B cell (primary cell): ENCODE data around the gene TNRC6C. TPM values are rescaled to one million over a fixed set of nuclear protein-coding genes. Genes with fewer than 3 reads are reported as not detected.
"Not testable (repeated sequence)": the region's sequence is repeated elsewhere in the genome, so short reads cannot be mapped to it uniquely, and the experiment has no call there.

Experiments
- ATAC-seq: fragments of 200-7000 bp; cut with Tn5 transposase; one replicate; pipeline ENCODE4 v1.10.0; 2021; ENCODE audit warnings: low read depth, mild to moderate bottlenecking, moderate number of reproducible peaks, moderate library complexity
- CTCF ChIA-PET: fragments of 350-600 bp; sonication (Branson Sonifier 250); formaldehyde crosslinking; loops from one replicate; lab custom pipeline; 2021; ENCODE audit warnings: antibody characterized with exemption, inconsistent platforms; lab: Charles Lee
- POLR2A ChIA-PET: fragments of 350-600 bp; sonication (Branson Sonifier 250); formaldehyde crosslinking; loops from one replicate; lab custom pipeline; 2021; ENCODE audit warnings: antibody characterized with exemption; lab: Charles Lee
- DNase-seq: peaks from one replicate; pipeline ENCODE4 v3.0.0; 2013
- H2AFZ ChIP-seq: 2 replicates; pipeline ENCODE4 v1.6.1; 2012; ENCODE audit warnings: mild to moderate bottlenecking, low read depth, low read length; ENCODE audit not compliant: insufficient read depth, poor library complexity, severe bottlenecking
- H3K27ac ChIP-seq, 2 donors: 1 replicate in 1 of 2; 2 replicates in 1 of 2; pipeline ENCODE4 v1.5.1; 2012 to 2013; ENCODE audit warnings: low read length in 2 of 2, mild to moderate bottlenecking in 2 of 2, moderate library complexity in 1 of 2
- H3K27me3 ChIP-seq, 4 experiments: fragments of 200-600 bp in 1 of 4; sonication (generic) in 1 of 4; replicated peaks in 1 of 4; 1 replicate in 2 of 4; 2 replicates in 2 of 4; pipeline versions ENCODE4 v1.6.1 to v1.7.0; 2013 to 2016; ENCODE audit warnings: low read length in 3 of 4, mild to moderate bottlenecking in 2 of 4, mixed read lengths in 1 of 4, moderate library complexity in 1 of 4; ENCODE audit not compliant: insufficient read depth in 4 of 4, control insufficient read depth in 3 of 4; ENCODE audit errors: control extremely low read depth in 1 of 4
- H3K36me3 ChIP-seq, 2 experiments: replicated peaks in 1 of 2; 1 replicate in 1 of 2; 2 replicates in 1 of 2; pipeline versions ENCODE4 v1.6.1 to v1.7.1; 2013; ENCODE audit warnings: low read length in 1 of 2; ENCODE audit not compliant: insufficient read depth in 2 of 2, control insufficient read depth in 1 of 2; ENCODE audit errors: control extremely low read depth in 1 of 2, extremely low read depth in 1 of 2
- H3K4me1 ChIP-seq, 2 donors: fragments of 200-600 bp in 1 of 2; sonication (generic) in 1 of 2; 1 replicate in 1 of 2; 2 replicates in 1 of 2; pipeline versions ENCODE4 v1.5.1 to v1.6.1; 2013 to 2017; ENCODE audit warnings: low read length in 2 of 2; ENCODE audit not compliant: control insufficient read depth in 2 of 2, insufficient read depth in 2 of 2
- H3K4me2 ChIP-seq: replicated peaks from 2 replicates; pipeline ENCODE3; 2012; ENCODE audit warnings: mild to moderate bottlenecking, low read depth, low read length; ENCODE audit not compliant: poor library complexity, severe bottlenecking
- H3K4me3 ChIP-seq, 5 experiments: fragments of 200-600 bp in 1 of 5; sonication (generic) in 1 of 5; 1 replicate in 3 of 5; 2 replicates in 2 of 5; pipeline versions ENCODE4 v1.5.1 to v1.7.0; 2011 to 2016; ENCODE audit warnings: low read length in 4 of 5, mild to moderate bottlenecking in 4 of 5, low read depth in 2 of 5, control low read depth in 1 of 5, moderate library complexity in 1 of 5; ENCODE audit not compliant: insufficient read depth in 1 of 5; ENCODE audit errors: control extremely low read depth in 1 of 5, extremely low read depth in 1 of 5
- H3K79me2 ChIP-seq: fragments of 200-600 bp; sonication (generic); one replicate; pipeline ENCODE4 v1.6.0; 2016; ENCODE audit warnings: low read length; ENCODE audit not compliant: control insufficient read depth, insufficient read depth
- H3K9ac ChIP-seq: fragments of 200-600 bp; sonication (generic); 2 replicates; pipeline ENCODE4 v1.6.1; 2017; ENCODE audit warnings: mild to moderate bottlenecking, low read length, moderate library complexity
- H3K9me3 ChIP-seq, 3 donors: one replicate each; pipeline versions ENCODE4 v1.6.1 to v1.7.1; 2013; ENCODE audit warnings: low read length in 2 of 3; ENCODE audit not compliant: control insufficient read depth in 2 of 3, insufficient read depth in 1 of 3; ENCODE audit errors: control extremely low read depth in 1 of 3
- H4K20me1 ChIP-seq: 2 replicates; pipeline ENCODE4 v1.6.0; 2012; ENCODE audit warnings: mild to moderate bottlenecking, low read length; ENCODE audit not compliant: insufficient read depth, control insufficient read depth, poor library complexity, severe bottlenecking
- H3K27ac Mint-ChIP-seq: one replicate; pipeline ENCODE4 v1.8.0; 2021; ENCODE audit warnings: mixed read lengths
- H3K27me3 Mint-ChIP-seq: one replicate; pipeline ENCODE4 v1.8.0; 2021; ENCODE audit warnings: mixed read lengths
- H3K4me1 Mint-ChIP-seq: one replicate; pipeline ENCODE4 v1.8.0; 2021; ENCODE audit warnings: mixed read lengths
- H3K4me3 Mint-ChIP-seq: one replicate; pipeline ENCODE4 v1.8.0; 2021; ENCODE audit warnings: mixed read lengths
- H3K9me3 Mint-ChIP-seq: one replicate; pipeline ENCODE4 v1.8.0; 2022; ENCODE audit warnings: mixed read lengths; ENCODE audit not compliant: insufficient read depth
- CTCF ChIP-seq: fragments of 200-600 bp; IDR thresholded peaks from one replicate; pipeline ENCODE4 v1.8.0; 2022; ENCODE audit warnings: antibody characterized with exemption, mild to moderate bottlenecking
- EZH2 ChIP-seq: IDR thresholded peaks from 2 replicates; pipeline ENCODE4 v1.6.1; 2012; ENCODE audit warnings: borderline replicate concordance, low read depth, mild to moderate bottlenecking, moderate library complexity, low read length; ENCODE audit not compliant: insufficient read depth, poor library complexity, severe bottlenecking
- WGBS: methylation state at CpG from one replicate; pipeline ENCODE4 v1.1.5; 2013; ENCODE audit warnings: missing lambda C conversion rate; ENCODE audit not compliant: insufficient coverage; 5-methylcytosine and 5-hydroxymethylcytosine counted together
- intact Hi-C: fragments of 100-400 bp; cut with micrococcal nuclease; formaldehyde crosslinking; loops from one replicate; pipeline ENCODE4 v1.10.0; 2022
- polyA plus RNA-seq: library from polyadenylated mRNA; depleted of rRNA; stranded (reverse); fragments of >200 nt; gene quantifications from 2 replicates; pipeline ENCODE4 v1.2.3, GENCODE V29; 2012
- total RNA-seq, 2 donors: library from RNA; stranded (reverse); fragments of 120-200 nt in 1 of 2; gene quantifications; 1 replicate in 1 of 2; 2 replicates in 1 of 2; pipeline versions ENCODE4 v1.2.3 to v1.2.4, GENCODE V29; 2013 to 2022

The TNRC6C gene
- total and polyA plus RNA-seq, 2 donors (not counting 1 experiment from before 2014, with no cell fraction given) = 3.9 to 63.8 TPM

GRCh38 chr17:78063489-78063888, 105.0 kb downstream of the TNRC6C start:
- peaks cover 2 to 28% of the 10 kb centered on the region in 2 experiments for H3K36me3 ChIP-seq
- H3K9me3 Mint-ChIP-seq = no peaks in the 10 kb centered on the region
- H3K4me1 Mint-ChIP-seq = no peaks in the 10 kb centered on the region
- intact Hi-C loops = no loop called here
- H3K4me3 Mint-ChIP-seq = no peak overlapping the region
- no peak overlapping the region for H3K4me3 ChIP-seq
- no peaks in the 10 kb centered on the region for H3K27me3 Mint-ChIP-seq
- H4K20me1 ChIP-seq = peaks cover 15% of the 10 kb centered on the region
- H3K27ac ChIP-seq = no peak overlapping the region
- H3K4me2 ChIP-seq = no peak overlapping the region
- TF ChIP-seq CTCF (no peak), EZH2 (no peak)
- DNase-seq (no peak), ATAC-seq (no peak)
- POLR2A ChIA-PET = no interaction called here
- H3K79me2 ChIP-seq = no peaks in the 10 kb centered on the region
- no peaks in the 10 kb centered on the region for H3K27me3 ChIP-seq
- no peak overlapping the region for H3K9ac ChIP-seq
- no peaks in the 10 kb centered on the region for H3K9me3 ChIP-seq
- no peak overlapping the region for H3K27ac Mint-ChIP-seq
- CTCF ChIA-PET = no interaction called here
- H2AFZ ChIP-seq = no peak overlapping the region
- no peaks in the 10 kb centered on the region for H3K4me1 ChIP-seq

- DNase-seq (no peak), ATAC-seq (no peak)
- Histone ChIP-seq H3K27me3 (no peaks in the 10 kb centered on the region), H3K36me3 (peaks cover 2 to 32% of the 10 kb centered on the region in 2 experiments), H3K79me2 (no peaks in the 10 kb centered on the region), H3K9me3 (no peaks in the 10 kb centered on the region), H4K20me1 (peaks cover 11% of the 10 kb centered on the region), H3K4me1 (no peaks in the 10 kb centered on the region), H3K27ac (no peak overlapping the region), H2AFZ (no peak overlapping the region), H3K4me3 (no peak overlapping the region), H3K4me2 (no peak overlapping the region), H3K9ac (no peak overlapping the region)
- ChIA-PET CTCF (interaction anchor here (0.6 kb wide), 1 partner anchor 117 kb away, joined by 3 read pairs; no protein-coding TSS in a partner anchor), POLR2A (no interaction called here)
- Mint-ChIP-seq H3K9me3 (no peaks in the 10 kb centered on the region), H3K4me1 (peaks cover 2% of the 10 kb centered on the region), H3K4me3 (no peak overlapping the region), H3K27me3 (no peaks in the 10 kb centered on the region), H3K27ac (no peak overlapping the region)
- TF ChIP-seq EZH2 = no peak
- no peak for TF ChIP-seq CTCF
- intact Hi-C loops = no loop called here
- 97% methylated on average over 3 of the region's 4 CpGs for WGBS
Observed at GRCh38 chr17:78064708-78065107, 106.2 kb downstream of the TNRC6C start.

- H3K4me3 Mint-ChIP-seq, intact Hi-C loops, H3K4me1 ChIP-seq, H3K79me2 ChIP-seq, H3K4me2 ChIP-seq, DNase-seq, POLR2A ChIA-PET, H3K27ac ChIP-seq, H3K27me3 Mint-ChIP-seq, ATAC-seq, H3K27ac Mint-ChIP-seq, H3K9ac ChIP-seq, H3K4me3 ChIP-seq, H4K20me1 ChIP-seq, H3K4me1 Mint-ChIP-seq, H3K27me3 ChIP-seq, H3K9me3 ChIP-seq, H3K9me3 Mint-ChIP-seq, H2AFZ ChIP-seq: not testable (repeated sequence)
- CTCF ChIA-PET = interaction anchor here (0.8 kb wide), 1 partner anchor 18 kb away, joined by 3 read pairs; no protein-coding TSS in a partner anchor
- no CpG with 5 or more reads among the region's 4 CpGs for WGBS
- peaks cover 2 to 48% of the 10 kb centered on the region in 2 experiments for H3K36me3 ChIP-seq
Observed at GRCh38 chr17:78066976-78067375, 108.5 kb downstream of the TNRC6C start.
